WTC11 (cell line): Measurements from ENCODE around the gene SIPA1L3. TPM values are rescaled to one million over a fixed set of nuclear protein-coding genes. Genes with fewer than 3 reads are reported as not detected.

Source experiments
- ATAC-seq: fragments of 200-7000 bp; cut with Tn5 transposase; 2 replicates; pipeline ENCODE4 v1.10.0; 2021; ENCODE audit warnings: mild to moderate bottlenecking, moderate library complexity
- CTCF ChIA-PET: fragments of 300-600 bp; sonication (Branson Sonifier 250); formaldehyde crosslinking; loops from one replicate; lab custom pipeline; 2021; ENCODE audit warnings: antibody characterized with exemption; lab: Charles Lee
- POLR2A ChIA-PET: fragments of 350-600 bp; sonication (Branson Sonifier 250); formaldehyde crosslinking; loops from one replicate; lab custom pipeline; 2021; ENCODE audit warnings: antibody characterized with exemption; lab: Charles Lee
- DNase-seq: peaks from one replicate; pipeline ENCODE4 v3.0.0; 2021; ENCODE audit warnings: low spot score
- H3K27ac Mint-ChIP-seq: 2 replicates; pipeline ENCODE4 v1.8.0; 2021; ENCODE audit warnings: mixed read lengths
- H3K27me3 Mint-ChIP-seq: 2 replicates; pipeline ENCODE4 v1.8.0; 2021; ENCODE audit warnings: low read depth, mild to moderate bottlenecking, moderate library complexity, mixed read lengths
- H3K36me3 Mint-ChIP-seq: 2 replicates; pipeline ENCODE4 v1.8.0; 2021; ENCODE audit warnings: mixed read lengths
- H3K4me1 Mint-ChIP-seq: 2 replicates; pipeline ENCODE4 v1.8.0; 2022; ENCODE audit warnings: mixed read lengths
- H3K4me3 Mint-ChIP-seq: 2 replicates; pipeline ENCODE4 v1.8.0; 2021; ENCODE audit warnings: mild to moderate bottlenecking, moderate library complexity, mixed read lengths
- H3K9me3 Mint-ChIP-seq: 2 replicates; pipeline ENCODE4 v1.8.0; 2021; ENCODE audit warnings: mixed read lengths
- CREM ChIP-seq: sonication (generic); formaldehyde crosslinking; IDR thresholded peaks from 2 replicates; pipeline ENCODE4 v1.8.1; 2022; ENCODE audit warnings: mild to moderate bottlenecking, missing genetic modification reagents, moderate library complexity
- ETV6 ChIP-seq: sonication (generic); formaldehyde crosslinking; IDR thresholded peaks from 2 replicates; pipeline ENCODE4 v1.8.1; 2022; ENCODE audit warnings: mild to moderate bottlenecking, missing genetic modification reagents
- FOXP1 ChIP-seq: sonication (generic); formaldehyde crosslinking; IDR thresholded peaks from 2 replicates; pipeline ENCODE4 v1.8.0; 2022; ENCODE audit warnings: missing genetic modification reagents, mild to moderate bottlenecking, moderate library complexity, borderline replicate concordance
- IRF2 ChIP-seq: sonication (generic); formaldehyde crosslinking; IDR thresholded peaks from 2 replicates; pipeline ENCODE4 v1.8.0; 2022; ENCODE audit warnings: low read depth, missing genetic modification reagents, borderline replicate concordance
- JUN ChIP-seq: sonication (generic); formaldehyde crosslinking; IDR thresholded peaks from 2 replicates; pipeline ENCODE4 v1.8.0; 2023; ENCODE audit warnings: mild to moderate bottlenecking, missing genetic modification reagents
- NFATC4 ChIP-seq: fragments of 250-450 bp; sonication (Bioruptor Pico); IDR thresholded peaks from 2 replicates; pipeline ENCODE4 v1.9.0; 2021; ENCODE audit warnings: mild to moderate bottlenecking
- NR1H2 ChIP-seq: sonication (generic); formaldehyde crosslinking; IDR thresholded peaks from 2 replicates; pipeline ENCODE4 v1.9.0; 2021; ENCODE audit warnings: mild to moderate bottlenecking, moderate library complexity, missing genetic modification reagents
- NR2C2 ChIP-seq: sonication (generic); formaldehyde crosslinking; IDR thresholded peaks from 2 replicates; pipeline ENCODE4 v1.8.0; 2022; ENCODE audit warnings: mild to moderate bottlenecking, missing genetic modification reagents
- SMAD3 ChIP-seq: sonication (generic); formaldehyde crosslinking; IDR thresholded peaks from 2 replicates; pipeline ENCODE4 v1.8.0; 2022; ENCODE audit warnings: missing genetic modification reagents, mild to moderate bottlenecking, borderline replicate concordance
- ZNF396 ChIP-seq: fragments of 250-450 bp; sonication (Bioruptor Pico); IDR thresholded peaks from 2 replicates; pipeline ENCODE4 v1.8.0; 2021; ENCODE audit warnings: mild to moderate bottlenecking, moderate library complexity, borderline replicate concordance
- total RNA-seq: library from RNA; stranded (reverse); gene quantifications from 3 replicates; pipeline ENCODE4 v1.2.3, GENCODE V29; 2021
- TF ChIP-seq, protein P1 (sequence below): fragments of 250-450 bp; sonication (Bioruptor Pico); IDR thresholded peaks from 2 replicates; pipeline ENCODE4 v1.8.0; 2021; ENCODE audit warnings: mild to moderate bottlenecking
- TF ChIP-seq, protein P2 (sequence below): sonication (generic); formaldehyde crosslinking; IDR thresholded peaks from 2 replicates; pipeline ENCODE4 v1.8.1; 2023; ENCODE audit warnings: mild to moderate bottlenecking, missing genetic modification reagents
- TF ChIP-seq, protein P3 (sequence below): sonication (generic); formaldehyde crosslinking; IDR thresholded peaks from 2 replicates; pipeline ENCODE4 v1.8.0; 2022; ENCODE audit warnings: mild to moderate bottlenecking, missing genetic modification reagents
- TF ChIP-seq, protein P4 (sequence below): sonication (generic); formaldehyde crosslinking; IDR thresholded peaks from 2 replicates; pipeline ENCODE4 v1.8.0; 2022; ENCODE audit warnings: mild to moderate bottlenecking, missing genetic modification reagents
- TF ChIP-seq, protein P5 (sequence below): sonication (generic); formaldehyde crosslinking; IDR thresholded peaks from 2 replicates; pipeline ENCODE4 v1.8.1; 2022; ENCODE audit warnings: low read depth, missing genetic modification reagents, borderline replicate concordance
- TF ChIP-seq, protein P6 (sequence below): sonication (generic); formaldehyde crosslinking; IDR thresholded peaks from 2 replicates; pipeline ENCODE4 v1.8.1; 2022; ENCODE audit warnings: mild to moderate bottlenecking, missing genetic modification reagents, moderate library complexity, borderline replicate concordance
- TF ChIP-seq, protein P7 (sequence below): fragments of 250-450 bp; sonication (Bioruptor Pico); IDR thresholded peaks from 2 replicates; pipeline ENCODE4 v1.9.0; 2021; ENCODE audit warnings: mild to moderate bottlenecking, borderline replicate concordance

Gene SIPA1L3
- total RNA-seq, 1 experiment from 2014 or later, result 41.5 TPM

DNA sequence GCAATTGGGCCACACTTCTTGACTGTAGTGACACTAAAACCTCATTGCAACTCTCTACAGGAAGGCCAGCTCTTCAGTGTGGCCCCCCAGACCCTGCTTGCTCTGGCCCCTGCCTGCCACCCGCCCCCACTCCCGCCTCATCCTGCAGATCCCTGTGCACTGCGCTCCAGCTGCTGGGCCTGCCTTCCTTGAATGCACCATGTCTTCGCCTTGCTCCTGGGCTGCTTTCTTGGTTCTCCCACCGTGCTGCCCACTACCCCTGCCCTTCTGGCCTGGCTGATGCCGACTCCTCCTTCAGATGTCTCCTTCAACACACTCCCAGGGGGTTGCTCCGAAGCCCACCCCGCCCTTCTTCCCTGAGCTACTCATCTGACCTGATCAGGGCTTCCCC lies 98.2 kb downstream of the SIPA1L3 start:
- Mint-ChIP-seq H3K4me3 (peak overlapping the region; percentile 19; the same call in 1 of the 2 replicates), H3K27me3 (no peaks in the 10 kb centered on the region), H3K36me3 (no peaks in the 10 kb centered on the region), H3K27ac (no peak overlapping the region; the same call in 1 of the 2 replicates), H3K9me3 (no peaks in the 10 kb centered on the region), H3K4me1 (peaks cover 4% of the 10 kb centered on the region; the same call in 1 of the 2 replicates)
- DNase-seq (no peak), ATAC-seq (no peak)
- TF ChIP-seq, protein P1, sequence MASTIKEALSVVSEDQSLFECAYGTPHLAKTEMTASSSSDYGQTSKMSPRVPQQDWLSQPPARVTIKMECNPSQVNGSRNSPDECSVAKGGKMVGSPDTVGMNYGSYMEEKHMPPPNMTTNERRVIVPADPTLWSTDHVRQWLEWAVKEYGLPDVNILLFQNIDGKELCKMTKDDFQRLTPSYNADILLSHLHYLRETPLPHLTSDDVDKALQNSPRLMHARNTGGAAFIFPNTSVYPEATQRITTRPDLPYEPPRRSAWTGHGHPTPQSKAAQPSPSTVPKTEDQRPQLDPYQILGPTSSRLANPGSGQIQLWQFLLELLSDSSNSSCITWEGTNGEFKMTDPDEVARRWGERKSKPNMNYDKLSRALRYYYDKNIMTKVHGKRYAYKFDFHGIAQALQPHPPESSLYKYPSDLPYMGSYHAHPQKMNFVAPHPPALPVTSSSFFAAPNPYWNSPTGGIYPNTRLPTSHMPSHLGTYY (CRISPR knock-in tag), result no peak
- no peak for TF ChIP-seq JUN
- TF ChIP-seq NR2C2 (CRISPR knock-in tag), result no peak
- TF ChIP-seq, protein P2, sequence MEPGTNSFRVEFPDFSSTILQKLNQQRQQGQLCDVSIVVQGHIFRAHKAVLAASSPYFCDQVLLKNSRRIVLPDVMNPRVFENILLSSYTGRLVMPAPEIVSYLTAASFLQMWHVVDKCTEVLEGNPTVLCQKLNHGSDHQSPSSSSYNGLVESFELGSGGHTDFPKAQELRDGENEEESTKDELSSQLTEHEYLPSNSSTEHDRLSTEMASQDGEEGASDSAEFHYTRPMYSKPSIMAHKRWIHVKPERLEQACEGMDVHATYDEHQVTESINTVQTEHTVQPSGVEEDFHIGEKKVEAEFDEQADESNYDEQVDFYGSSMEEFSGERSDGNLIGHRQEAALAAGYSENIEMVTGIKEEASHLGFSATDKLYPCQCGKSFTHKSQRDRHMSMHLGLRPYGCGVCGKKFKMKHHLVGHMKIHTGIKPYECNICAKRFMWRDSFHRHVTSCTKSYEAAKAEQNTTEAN (CRISPR knock-in tag), result no peak
- POLR2A ChIA-PET, result interaction anchor here (0.7 to 3.4 kb wide), 9 partner anchors 7 to 103 kb away, joined by 4 to 31 read pairs (median 9); partner anchors contain the start of genes SIPA1L3 and WDR87
- CTCF ChIA-PET, result interaction anchor here (0.5 to 4.4 kb wide), 9 partner anchors 9 to 103 kb away, joined by 3 to 41 read pairs (median 6); partner anchors contain the start of genes SIPA1L3 and WDR87

DNA sequence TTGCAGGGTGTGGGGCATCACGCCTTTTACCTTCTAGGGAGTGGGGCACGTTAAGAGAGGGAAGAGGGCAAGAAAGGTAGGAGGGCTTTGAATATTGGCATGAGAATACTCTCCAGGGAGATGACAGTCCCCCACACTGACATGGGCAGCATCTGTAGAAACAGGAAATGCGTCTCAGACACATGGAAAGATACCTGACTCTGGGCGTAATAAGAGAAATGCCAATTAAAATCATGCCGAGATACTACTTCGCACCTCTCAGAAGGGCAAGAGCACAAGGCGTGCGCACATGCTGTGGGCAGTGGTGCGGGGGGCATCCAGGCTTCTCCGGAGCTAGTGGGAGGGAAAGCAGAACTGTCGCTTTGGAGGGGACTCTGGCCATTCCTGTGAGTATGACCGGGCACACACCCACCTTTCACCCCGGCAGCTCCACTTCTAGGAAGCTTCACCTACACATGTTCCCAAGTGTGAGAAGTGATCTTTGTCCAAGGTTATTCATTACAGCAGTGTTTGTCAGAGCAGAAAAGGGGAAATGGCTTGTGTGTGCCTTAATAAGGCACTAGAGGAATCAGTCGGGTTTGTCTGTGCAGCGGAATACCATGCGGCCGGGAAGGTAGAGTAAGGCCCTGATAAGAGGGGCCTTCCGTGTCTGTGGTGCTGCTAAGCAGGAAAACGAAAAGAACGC lies 99.5 kb downstream of the SIPA1L3 start:
- Mint-ChIP-seq H3K36me3 (no peaks in the 10 kb centered on the region), H3K9me3 (no peaks in the 10 kb centered on the region), H3K27ac (0 out of 2 replicates have a peak overlapping the region, but pooled peaks have one; percentile 18), H3K4me3 (no peak overlapping the region), H3K27me3 (no peaks in the 10 kb centered on the region), H3K4me1 (peaks cover 6% of the 10 kb centered on the region)
- CTCF ChIA-PET, result interaction anchor here (0.6 to 4.4 kb wide), 2 partner anchors 16 to 82 kb away, joined by 4 to 41 read pairs; no protein-coding TSS in a partner anchor
- no peak for ATAC-seq
- POLR2A ChIA-PET, result no interaction called here
- no peak for DNase-seq
- TF ChIP-seq, protein P3, sequence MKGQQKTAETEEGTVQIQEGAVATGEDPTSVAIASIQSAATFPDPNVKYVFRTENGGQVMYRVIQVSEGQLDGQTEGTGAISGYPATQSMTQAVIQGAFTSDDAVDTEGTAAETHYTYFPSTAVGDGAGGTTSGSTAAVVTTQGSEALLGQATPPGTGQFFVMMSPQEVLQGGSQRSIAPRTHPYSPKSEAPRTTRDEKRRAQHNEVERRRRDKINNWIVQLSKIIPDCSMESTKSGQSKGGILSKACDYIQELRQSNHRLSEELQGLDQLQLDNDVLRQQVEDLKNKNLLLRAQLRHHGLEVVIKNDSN (CRISPR knock-in tag), result no peak
- TF ChIP-seq, protein P4, sequence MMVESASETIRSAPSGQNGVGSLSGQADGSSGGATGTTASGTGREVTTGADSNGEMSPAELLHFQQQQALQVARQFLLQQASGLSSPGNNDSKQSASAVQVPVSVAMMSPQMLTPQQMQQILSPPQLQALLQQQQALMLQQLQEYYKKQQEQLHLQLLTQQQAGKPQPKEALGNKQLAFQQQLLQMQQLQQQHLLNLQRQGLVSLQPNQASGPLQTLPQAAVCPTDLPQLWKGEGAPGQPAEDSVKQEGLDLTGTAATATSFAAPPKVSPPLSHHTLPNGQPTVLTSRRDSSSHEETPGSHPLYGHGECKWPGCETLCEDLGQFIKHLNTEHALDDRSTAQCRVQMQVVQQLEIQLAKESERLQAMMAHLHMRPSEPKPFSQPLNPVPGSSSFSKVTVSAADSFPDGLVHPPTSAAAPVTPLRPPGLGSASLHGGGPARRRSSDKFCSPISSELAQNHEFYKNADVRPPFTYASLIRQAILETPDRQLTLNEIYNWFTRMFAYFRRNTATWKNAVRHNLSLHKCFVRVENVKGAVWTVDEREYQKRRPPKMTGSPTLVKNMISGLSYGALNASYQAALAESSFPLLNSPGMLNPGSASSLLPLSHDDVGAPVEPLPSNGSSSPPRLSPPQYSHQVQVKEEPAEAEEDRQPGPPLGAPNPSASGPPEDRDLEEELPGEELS (CRISPR knock-in tag), result no peak
- TF ChIP-seq IRF2 (CRISPR knock-in tag), result no peak
- no peak for TF ChIP-seq NR1H2 (CRISPR knock-in tag)
- no peak for TF ChIP-seq FOXP1 (CRISPR knock-in tag)
- TF ChIP-seq ZNF396 (CRISPR knock-in tag), result no peak
- TF ChIP-seq, protein P5, sequence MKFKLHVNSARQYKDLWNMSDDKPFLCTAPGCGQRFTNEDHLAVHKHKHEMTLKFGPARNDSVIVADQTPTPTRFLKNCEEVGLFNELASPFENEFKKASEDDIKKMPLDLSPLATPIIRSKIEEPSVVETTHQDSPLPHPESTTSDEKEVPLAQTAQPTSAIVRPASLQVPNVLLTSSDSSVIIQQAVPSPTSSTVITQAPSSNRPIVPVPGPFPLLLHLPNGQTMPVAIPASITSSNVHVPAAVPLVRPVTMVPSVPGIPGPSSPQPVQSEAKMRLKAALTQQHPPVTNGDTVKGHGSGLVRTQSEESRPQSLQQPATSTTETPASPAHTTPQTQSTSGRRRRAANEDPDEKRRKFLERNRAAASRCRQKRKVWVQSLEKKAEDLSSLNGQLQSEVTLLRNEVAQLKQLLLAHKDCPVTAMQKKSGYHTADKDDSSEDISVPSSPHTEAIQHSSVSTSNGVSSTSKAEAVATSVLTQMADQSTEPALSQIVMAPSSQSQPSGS, result no peak
- no peak for TF ChIP-seq CREM
- no peak for TF ChIP-seq SMAD3 (CRISPR knock-in tag)
- TF ChIP-seq ETV6, result no peak
- TF ChIP-seq, protein P6, sequence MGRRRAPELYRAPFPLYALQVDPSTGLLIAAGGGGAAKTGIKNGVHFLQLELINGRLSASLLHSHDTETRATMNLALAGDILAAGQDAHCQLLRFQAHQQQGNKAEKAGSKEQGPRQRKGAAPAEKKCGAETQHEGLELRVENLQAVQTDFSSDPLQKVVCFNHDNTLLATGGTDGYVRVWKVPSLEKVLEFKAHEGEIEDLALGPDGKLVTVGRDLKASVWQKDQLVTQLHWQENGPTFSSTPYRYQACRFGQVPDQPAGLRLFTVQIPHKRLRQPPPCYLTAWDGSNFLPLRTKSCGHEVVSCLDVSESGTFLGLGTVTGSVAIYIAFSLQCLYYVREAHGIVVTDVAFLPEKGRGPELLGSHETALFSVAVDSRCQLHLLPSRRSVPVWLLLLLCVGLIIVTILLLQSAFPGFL (CRISPR knock-in tag), result no peak
- TF ChIP-seq, protein P7, sequence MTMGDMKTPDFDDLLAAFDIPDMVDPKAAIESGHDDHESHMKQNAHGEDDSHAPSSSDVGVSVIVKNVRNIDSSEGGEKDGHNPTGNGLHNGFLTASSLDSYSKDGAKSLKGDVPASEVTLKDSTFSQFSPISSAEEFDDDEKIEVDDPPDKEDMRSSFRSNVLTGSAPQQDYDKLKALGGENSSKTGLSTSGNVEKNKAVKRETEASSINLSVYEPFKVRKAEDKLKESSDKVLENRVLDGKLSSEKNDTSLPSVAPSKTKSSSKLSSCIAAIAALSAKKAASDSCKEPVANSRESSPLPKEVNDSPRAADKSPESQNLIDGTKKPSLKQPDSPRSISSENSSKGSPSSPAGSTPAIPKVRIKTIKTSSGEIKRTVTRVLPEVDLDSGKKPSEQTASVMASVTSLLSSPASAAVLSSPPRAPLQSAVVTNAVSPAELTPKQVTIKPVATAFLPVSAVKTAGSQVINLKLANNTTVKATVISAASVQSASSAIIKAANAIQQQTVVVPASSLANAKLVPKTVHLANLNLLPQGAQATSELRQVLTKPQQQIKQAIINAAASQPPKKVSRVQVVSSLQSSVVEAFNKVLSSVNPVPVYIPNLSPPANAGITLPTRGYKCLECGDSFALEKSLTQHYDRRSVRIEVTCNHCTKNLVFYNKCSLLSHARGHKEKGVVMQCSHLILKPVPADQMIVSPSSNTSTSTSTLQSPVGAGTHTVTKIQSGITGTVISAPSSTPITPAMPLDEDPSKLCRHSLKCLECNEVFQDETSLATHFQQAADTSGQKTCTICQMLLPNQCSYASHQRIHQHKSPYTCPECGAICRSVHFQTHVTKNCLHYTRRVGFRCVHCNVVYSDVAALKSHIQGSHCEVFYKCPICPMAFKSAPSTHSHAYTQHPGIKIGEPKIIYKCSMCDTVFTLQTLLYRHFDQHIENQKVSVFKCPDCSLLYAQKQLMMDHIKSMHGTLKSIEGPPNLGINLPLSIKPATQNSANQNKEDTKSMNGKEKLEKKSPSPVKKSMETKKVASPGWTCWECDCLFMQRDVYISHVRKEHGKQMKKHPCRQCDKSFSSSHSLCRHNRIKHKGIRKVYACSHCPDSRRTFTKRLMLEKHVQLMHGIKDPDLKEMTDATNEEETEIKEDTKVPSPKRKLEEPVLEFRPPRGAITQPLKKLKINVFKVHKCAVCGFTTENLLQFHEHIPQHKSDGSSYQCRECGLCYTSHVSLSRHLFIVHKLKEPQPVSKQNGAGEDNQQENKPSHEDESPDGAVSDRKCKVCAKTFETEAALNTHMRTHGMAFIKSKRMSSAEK (CRISPR knock-in tag), result no peak
- TF ChIP-seq, protein P2 (CRISPR knock-in tag), result no peak
- TF ChIP-seq NFATC4 (CRISPR knock-in tag), result no peak
